Fibroblast of lung (primary cell): ENCODE data around the gene RAB36.

ENCODE experiments used
- EZH2 ChIP-seq: IDR thresholded peaks from 2 replicates; pipeline ENCODE4 v1.5.1; 2012; ENCODE audit warnings: low read length, control low read depth, mild to moderate bottlenecking; ENCODE audit errors: missing control alignments
- TF ChIP-seq, protein P1 (sequence below), 2 donors: IDR thresholded peaks in 1 of 2; conservative IDR thresholded peaks in 1 of 2; 1 replicate in 1 of 2; 2 replicates in 1 of 2; pipeline ENCODE4 v1.5.1; 2011 to 2012; ENCODE audit warnings: low read length in 2 of 2, control low read depth in 1 of 2, inconsistent platforms in 1 of 2, low read depth in 1 of 2, mild to moderate bottlenecking in 1 of 2

DNA sequence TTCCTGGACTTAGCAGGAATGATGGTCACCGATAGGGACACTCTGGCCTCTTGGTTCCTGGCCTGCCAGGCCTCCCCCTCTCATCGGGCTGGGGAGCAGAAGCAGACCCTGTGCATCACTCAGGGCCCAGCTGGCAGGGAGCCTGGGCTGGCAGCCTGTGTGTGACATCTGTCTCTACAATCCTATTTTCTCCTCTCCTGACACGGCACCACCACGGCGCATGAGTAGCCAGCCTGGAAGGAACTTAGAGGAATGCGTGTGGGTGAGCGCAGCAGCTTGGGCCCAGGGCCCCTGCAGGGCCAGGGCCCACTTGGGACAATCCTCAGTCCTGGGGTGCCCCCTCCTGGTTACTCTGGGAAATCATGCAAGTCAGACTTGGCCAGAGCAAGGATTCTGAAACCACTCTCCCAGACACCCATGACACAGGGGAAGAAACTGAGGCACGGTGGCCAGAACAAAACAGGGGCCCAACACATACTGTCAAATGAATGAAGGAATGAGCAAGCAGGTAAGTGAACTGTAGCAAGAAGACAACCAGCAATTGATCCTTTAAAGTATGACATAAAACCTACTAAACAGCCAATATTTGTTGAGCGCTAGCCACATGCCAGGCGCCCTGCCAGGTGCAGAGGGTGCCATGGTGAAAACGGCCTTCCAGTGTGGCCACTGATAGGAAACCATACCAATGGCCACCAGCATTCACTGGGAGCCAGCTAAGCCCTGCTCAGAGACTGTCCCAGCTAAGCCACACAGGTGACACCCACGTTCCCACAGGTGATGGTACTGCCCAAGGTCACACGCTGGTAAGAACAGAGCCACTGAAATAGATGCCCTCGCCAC, 16.8 kb upstream of the RAB36 start:
- TF ChIP-seq, protein P1, sequence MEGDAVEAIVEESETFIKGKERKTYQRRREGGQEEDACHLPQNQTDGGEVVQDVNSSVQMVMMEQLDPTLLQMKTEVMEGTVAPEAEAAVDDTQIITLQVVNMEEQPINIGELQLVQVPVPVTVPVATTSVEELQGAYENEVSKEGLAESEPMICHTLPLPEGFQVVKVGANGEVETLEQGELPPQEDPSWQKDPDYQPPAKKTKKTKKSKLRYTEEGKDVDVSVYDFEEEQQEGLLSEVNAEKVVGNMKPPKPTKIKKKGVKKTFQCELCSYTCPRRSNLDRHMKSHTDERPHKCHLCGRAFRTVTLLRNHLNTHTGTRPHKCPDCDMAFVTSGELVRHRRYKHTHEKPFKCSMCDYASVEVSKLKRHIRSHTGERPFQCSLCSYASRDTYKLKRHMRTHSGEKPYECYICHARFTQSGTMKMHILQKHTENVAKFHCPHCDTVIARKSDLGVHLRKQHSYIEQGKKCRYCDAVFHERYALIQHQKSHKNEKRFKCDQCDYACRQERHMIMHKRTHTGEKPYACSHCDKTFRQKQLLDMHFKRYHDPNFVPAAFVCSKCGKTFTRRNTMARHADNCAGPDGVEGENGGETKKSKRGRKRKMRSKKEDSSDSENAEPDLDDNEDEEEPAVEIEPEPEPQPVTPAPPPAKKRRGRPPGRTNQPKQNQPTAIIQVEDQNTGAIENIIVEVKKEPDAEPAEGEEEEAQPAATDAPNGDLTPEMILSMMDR (conservative IDR thresholded peaks at IDR 0.05 in 1 of 2, IDR thresholded peaks at IDR 0.05 in 1 of 2; ENCODE audit: low read depth in 1 of 2, low read length in 2 of 2), result peak; percentile 72 to 74
- TF ChIP-seq EZH2, result no peak
